H7 (cell line): ENCODE data around the gene AATK. TPM values are rescaled to one million over a fixed set of nuclear protein-coding genes. Genes with fewer than 3 reads are reported as not detected.

ENCODE experiments used
- DNase-seq: peaks from one replicate; pipeline ENCODE4 v3.0.0; 2012
- H3K27me3 ChIP-seq: 2 replicates; pipeline ENCODE4 v1.6.0; 2011; ENCODE audit warnings: mild to moderate bottlenecking, low read length; ENCODE audit not compliant: control insufficient read depth, insufficient read depth
- H3K36me3 ChIP-seq: replicated peaks from 2 replicates; pipeline ENCODE4 v1.5.1; 2011; ENCODE audit warnings: low read length; ENCODE audit not compliant: control insufficient read depth, insufficient read depth
- H3K4me3 ChIP-seq: 2 replicates; pipeline ENCODE4 v1.5.1; 2011; ENCODE audit warnings: low read depth, mild to moderate bottlenecking, control low read depth, low read length, moderate library complexity; ENCODE audit not compliant: insufficient read depth
- total RNA-seq: library from RNA; depleted of rRNA; stranded (reverse); fragments of >200 nt; shearing (Covaris generic); gene quantifications from 2 replicates; pipeline ENCODE4 v1.2.3, GENCODE V29; 2014

The AATK gene
- total RNA-seq, 1 experiment from 2014 or later = 1.5 TPM

DNA sequence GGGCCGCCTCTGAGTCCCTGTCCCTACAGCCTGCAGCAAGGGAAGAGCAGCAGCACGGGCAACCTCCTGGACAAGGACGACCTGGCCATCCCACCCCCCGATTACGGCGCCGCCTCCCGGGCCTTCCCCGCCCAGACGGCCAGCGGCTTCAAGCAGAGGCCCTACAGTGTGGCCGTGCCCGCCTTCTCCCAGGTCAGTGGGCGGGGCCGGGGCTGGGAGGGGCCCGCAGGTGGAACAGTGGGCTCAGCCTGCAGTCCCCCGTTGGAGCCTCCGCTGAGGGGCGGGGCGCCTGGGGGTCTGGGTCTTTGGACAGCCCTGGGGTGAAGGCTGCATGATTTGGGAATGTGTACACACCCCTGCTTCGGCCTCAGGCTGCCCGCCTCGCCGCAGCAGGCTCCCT, 59.3 kb downstream of the AATK start:
- Histone ChIP-seq H3K4me3 (no peak overlapping the region), H3K36me3 (no peaks in the 10 kb centered on the region; the same call in 1 of the 2 replicates), H3K27me3 (no peaks in the 10 kb centered on the region)
- peak; percentile 83 for DNase-seq

DNA sequence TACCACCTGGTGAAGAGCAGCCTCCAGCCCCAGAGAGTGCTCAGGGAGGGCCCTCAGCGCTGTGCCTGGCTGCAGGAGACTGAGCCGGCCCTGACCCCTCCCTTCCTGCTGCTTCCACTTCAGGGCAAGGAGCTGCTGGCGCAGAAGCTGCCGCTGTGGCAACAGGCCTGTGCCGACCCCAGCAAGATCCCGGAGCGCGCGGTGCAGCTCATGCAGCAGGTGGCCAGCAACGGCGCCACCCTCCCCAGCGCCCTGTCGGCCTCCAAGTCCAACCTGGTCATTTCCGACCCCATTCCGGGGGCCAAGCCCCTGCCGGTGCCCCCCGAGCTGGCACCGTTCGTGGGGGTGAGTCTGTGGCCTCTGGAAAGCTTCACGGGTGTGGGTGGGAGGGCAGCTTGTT, 62.6 kb downstream of the AATK start:
- Histone ChIP-seq H3K4me3 (no peak overlapping the region), H3K27me3 (no peaks in the 10 kb centered on the region), H3K36me3 (peaks cover 2% of the 10 kb centered on the region)
- DNase-seq = peak; percentile 70

DNA sequence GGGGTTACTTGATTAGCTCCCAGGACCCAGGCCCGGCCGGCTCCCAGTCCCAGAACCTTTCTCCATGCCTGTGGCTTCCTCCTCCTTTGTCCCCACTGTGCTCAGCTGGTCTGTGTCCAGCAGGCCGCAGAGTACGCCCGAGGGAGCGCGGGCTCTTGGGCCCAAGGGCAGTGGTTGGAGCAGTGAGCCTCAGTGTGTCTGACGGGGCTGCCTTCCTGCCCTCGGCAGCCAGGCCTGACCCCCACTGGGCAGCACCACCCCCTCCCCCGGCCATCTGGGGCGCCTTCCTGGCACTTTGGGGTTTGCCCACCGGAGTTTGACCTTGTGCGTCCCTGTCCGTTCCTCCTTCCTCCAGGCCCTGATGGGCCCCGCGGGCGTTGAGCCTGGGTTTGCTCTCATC, 63.2 kb downstream of the AATK start:
- peak; percentile 71 for DNase-seq
- H3K27me3 ChIP-seq = no peaks in the 10 kb centered on the region
- H3K36me3 ChIP-seq = peaks cover 2% of the 10 kb centered on the region
- H3K4me3 ChIP-seq = no peak overlapping the region

GRCh38 chr17:81102352-81102751, 63.7 kb downstream of the AATK start:
- Histone ChIP-seq H3K36me3 (peaks cover 2% of the 10 kb centered on the region), H3K27me3 (no peaks in the 10 kb centered on the region), H3K4me3 (no peak overlapping the region)
- DNase-seq = no peak

DNA sequence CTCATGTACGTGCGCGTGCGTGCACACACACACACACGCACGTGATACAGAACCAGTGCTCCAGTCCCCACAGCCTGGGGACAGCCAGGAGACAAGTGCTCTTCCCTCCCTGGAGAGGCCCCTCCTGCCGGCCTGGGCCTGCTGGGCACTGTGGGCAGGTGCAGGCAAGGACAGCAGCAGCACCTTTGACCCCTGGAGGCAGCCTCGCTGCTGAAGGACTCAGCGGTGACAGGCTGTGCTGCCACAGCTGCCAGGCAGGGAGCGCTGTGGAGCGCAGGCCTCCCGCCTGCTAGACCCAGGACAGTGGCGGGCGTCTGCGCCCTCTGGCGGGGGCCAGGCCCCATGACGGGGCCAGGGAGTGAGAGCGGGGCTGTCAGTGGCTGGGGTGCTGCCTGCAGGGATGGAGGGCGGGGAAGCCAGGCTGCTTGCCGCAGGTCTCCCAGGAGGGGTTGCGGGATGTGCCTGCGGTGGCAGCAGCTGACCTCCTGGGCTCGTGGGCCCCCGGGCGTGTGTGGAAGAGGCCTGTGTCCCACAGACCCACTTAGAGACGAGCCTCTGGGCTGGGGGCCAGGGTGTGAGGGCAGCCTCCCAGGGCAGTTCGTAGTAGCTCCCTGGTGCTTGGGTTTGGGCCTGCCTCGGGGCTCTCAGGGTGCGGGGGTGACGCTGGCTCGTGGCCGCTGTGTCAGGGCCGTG, 64.3 kb downstream of the AATK start:
- Histone ChIP-seq H3K4me3 (no peak overlapping the region), H3K36me3 (peaks cover 2% of the 10 kb centered on the region), H3K27me3 (no peaks in the 10 kb centered on the region)
- peak; percentile 100 for DNase-seq

DNA sequence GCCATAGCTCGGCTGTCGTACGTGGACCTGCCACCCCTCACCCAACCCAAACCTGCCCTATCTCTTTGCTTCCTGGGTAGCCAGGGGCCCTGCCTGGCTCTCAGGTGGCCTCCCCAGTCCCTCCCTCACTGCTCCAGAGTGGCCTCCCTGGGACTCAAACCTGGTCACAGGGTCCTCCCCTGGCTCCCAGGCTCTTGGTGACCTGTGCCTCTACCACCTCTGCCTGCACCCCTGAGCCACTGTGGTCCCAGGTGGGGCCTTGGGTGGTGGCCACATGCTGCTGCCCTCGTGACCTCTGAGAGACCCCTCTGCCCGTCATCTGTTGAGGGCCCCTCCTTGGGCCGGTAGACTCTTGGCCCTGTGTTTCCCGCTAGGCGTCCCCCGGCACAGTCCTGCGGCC, 65.4 kb downstream of the AATK start:
- Histone ChIP-seq H3K4me3 (no peak overlapping the region), H3K27me3 (no peaks in the 10 kb centered on the region), H3K36me3 (peaks cover 2% of the 10 kb centered on the region)
- DNase-seq = no peak

GRCh38 chr17:81099888-81100287, 66.1 kb downstream of the AATK start:
- H3K36me3 ChIP-seq = peaks cover 2% of the 10 kb centered on the region
- no peak overlapping the region for H3K4me3 ChIP-seq
- H3K27me3 ChIP-seq = no peaks in the 10 kb centered on the region
- DNase-seq = no peak

DNA sequence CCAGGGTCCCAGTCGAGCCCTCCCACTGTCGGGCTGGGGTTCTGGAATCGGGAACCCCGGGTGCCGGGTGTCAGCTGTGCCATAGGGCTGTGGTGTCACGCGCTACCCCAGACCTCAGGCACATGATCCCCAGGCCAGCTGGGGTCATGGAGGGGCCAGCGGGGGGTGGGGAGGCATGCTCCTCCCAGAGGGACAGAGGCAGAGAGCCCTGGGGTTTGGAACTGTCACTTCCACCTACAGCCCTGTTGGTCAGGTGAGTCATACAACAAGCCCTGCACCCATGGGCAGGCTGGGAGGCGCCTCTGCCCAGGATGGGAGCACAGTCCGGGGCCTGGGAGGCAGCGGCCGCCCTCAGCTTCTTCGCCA, 68.1 kb downstream of the AATK start:
- no peak for DNase-seq
- H3K36me3 ChIP-seq = peaks cover 2% of the 10 kb centered on the region
- no peaks in the 10 kb centered on the region for H3K27me3 ChIP-seq
- H3K4me3 ChIP-seq = no peak overlapping the region

DNA sequence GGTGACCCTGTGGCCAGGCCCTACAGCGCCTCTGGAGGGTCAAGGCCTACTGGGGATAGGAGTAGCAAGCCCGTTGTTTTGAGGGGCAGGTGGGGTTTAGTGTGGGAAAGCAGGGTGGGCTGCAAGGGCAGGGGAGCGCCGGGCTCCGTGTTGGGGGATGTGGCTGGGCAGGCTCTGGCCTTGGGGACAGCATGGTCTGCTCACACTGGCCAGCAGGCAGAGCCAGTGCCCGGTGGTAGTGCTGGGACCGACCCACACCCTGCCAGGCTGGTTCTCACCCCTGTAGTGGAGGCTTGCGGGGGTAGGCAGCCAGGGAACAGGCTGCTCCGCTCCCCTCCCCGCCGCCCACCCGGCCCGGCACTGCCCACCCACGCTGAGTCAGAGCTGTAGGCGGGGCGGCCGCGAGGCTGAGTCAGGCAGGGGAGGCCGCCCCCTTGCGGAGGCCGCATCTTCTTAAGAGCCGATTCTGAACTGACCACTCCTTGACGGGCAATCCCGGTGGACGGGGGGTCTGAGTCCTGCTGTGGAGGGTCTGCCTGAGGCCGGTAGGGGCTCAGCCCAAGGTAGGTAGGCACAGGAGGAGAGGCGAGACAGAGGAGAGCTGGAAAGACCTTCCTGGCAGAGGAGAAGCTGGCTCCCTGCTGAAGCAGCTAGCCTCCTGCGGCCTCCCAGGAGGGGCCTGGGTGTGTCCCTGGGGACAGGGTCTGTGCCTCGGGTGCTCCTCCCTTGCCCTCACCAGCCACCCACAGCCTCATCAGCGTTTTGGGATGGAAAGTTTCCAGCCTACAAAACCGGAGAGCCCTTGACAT, 68.7 kb downstream of the AATK start:
- Histone ChIP-seq H3K4me3 (no peak overlapping the region), H3K27me3 (no peaks in the 10 kb centered on the region), H3K36me3 (peaks cover 2% of the 10 kb centered on the region)
- DNase-seq = peak; percentile 95

DNA sequence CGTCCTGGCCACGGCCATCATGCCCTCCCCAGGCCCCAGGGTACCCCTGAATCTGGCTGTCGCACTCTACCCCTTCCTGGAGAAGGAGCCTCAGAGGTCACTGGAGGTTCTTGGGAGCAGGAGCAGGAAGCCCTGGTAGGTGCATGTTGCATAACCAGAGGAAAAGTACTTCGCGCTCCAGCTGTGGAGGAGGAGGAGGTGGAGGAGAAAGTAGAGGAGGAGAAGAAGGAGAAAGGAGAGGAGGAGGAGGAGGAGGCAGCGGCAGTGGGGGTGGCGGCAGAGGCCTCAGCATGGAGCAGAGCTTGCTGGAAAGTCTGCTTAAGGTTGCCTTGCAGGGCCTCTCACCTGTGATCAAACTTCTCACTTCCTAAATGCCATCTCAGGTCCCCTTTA, 69.3 kb downstream of the AATK start:
- no peaks in the 10 kb centered on the region for H3K27me3 ChIP-seq
- H3K4me3 ChIP-seq = no peak overlapping the region
- DNase-seq = no peak
- peaks cover 2% of the 10 kb centered on the region for H3K36me3 ChIP-seq

GRCh38 chr17:81095383-81095762, 70.6 kb downstream of the AATK start:
- Histone ChIP-seq H3K36me3 (peaks cover 1% of the 10 kb centered on the region), H3K27me3 (no peaks in the 10 kb centered on the region), H3K4me3 (no peak overlapping the region)
- DNase-seq = no peak

DNA sequence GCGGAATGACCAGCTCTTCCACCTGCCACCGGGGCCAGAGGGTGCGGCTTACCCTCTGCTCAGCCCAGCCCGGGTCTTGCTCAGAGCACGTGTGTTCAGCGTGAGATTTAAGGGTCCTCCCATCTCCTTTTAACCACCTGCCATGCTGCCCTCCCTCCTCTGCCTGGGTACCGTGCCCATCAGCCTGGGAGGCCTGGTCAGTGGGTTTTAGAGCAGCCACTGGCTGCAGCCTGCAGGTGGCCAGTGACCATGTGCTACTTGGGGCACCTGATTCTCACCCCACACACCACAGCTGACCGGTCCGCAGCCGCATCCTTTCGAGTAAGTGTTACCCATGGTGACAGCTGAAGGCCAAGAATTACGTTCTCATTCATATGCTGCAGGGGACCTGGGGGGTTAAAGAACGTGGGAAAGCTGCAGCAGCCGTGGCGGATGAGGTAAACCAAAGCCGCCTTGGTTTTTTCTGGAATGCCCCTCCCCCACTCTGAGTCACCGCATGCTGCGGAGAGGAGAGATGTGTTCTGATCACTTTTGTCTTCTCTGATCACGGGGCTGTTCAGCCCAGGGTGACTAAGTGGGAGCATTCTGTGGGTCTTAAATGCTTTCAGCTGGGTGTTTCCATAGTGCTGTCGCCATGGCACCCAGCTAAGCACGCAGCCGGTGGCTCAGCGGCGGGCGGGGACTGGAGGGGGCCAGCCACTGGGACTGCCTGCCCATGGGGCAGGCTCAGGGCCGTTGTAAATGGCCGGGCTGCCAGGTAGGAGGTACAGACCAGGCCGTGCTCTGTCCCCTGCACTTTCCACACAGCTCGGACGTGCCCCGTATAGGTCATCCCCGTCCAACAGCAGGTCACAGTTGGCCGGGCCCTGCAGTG, 71.3 kb downstream of the AATK start:
- Histone ChIP-seq H3K36me3 (no peaks in the 10 kb centered on the region), H3K4me3 (no peak overlapping the region), H3K27me3 (no peaks in the 10 kb centered on the region)
- DNase-seq = peak; percentile 92

DNA sequence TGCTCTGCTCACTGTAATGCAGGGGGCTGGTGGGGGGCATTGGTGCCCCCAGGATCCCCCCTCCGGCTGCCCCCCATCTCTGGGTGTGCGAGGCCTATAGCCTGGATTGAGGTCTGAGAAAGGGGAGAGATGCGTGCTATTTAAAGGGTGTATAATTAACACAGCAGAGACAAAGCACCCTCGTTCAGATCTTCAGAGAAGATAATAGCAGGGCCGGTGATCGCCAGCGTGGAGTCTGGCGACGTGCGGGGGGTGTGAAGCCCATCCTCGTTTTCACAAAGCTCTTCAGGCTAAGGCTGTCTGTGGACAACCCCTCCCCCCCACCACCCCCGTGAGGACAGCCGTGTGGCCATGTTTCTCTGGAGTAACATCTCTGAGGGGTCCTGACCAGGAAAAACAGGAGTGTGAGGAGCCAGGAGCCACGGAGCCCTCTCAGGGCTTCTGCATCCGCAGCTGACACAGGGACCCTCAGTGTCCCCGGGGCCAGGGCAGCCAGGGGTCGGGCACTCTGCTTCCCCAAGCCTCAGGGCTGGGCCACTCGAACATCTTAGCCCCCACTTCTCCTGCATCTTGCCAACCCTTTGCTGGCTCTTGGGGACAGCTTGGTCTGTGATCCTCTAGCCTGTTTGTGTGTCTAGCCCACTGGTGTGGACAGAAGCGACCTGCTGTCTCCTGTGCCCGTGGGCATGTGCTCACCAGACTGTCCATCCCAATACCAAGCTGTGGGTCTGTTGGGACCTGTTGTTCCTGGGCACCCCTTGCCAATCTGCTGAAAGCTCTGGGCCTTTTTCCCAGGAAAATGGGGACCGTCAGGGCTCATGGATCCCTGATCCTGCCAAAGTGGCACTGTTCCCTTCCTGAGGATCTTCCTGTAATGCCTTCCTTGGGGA, 72.2 kb downstream of the AATK start:
- Histone ChIP-seq H3K36me3 (no peaks in the 10 kb centered on the region), H3K27me3 (no peaks in the 10 kb centered on the region), H3K4me3 (no peak overlapping the region)
- DNase-seq = no peak

DNA sequence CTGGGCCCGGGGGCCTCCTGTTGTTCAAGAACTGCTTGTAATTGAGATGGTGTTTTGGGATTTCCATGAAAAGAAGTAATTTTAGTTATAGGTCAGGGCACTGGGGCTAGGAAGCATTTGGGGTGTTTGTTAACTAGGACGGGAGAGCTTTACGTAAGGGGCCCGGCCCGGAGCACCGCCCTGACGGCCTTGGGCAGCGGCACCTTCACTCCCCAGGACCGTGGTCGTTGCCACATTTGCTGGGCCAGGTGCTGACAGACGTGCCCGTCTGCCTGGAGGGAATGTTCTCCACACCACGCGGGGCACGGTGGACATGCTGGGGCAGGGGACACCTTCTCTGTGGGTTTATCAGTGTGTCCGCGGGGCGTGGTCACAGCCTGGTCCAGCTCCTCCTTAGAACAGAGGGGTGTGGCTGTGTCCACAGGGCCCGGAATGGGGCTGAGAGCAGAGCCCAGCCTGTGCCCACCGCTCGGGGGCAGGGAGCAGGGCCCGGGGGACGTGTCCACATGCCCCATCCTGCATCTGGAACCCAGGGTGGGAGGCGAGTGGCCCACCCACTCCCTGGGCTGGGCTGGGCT, 73.4 kb downstream of the AATK start:
- H3K4me3 ChIP-seq = no peak overlapping the region
- no peaks in the 10 kb centered on the region for H3K27me3 ChIP-seq
- no peaks in the 10 kb centered on the region; the same call in 1 of the 2 replicates for H3K36me3 ChIP-seq
- DNase-seq = no peak
